Skeletal muscle satellite cell (primary cell): ENCODE measurements around the gene TCP10L.
A peak's percentile ranks its signal among the peaks of the same experiment; 100 is the strongest.

Experiments
- H3K27me3 ChIP-seq: 2 replicates; pipeline ENCODE4 v1.7.0; 2013; ENCODE audit warnings: low read length; ENCODE audit not compliant: control insufficient read depth, insufficient read depth
- H3K36me3 ChIP-seq: 2 replicates; pipeline ENCODE4 v1.7.0; 2013; ENCODE audit warnings: mild to moderate bottlenecking, control low read depth, low read length; ENCODE audit not compliant: insufficient read depth
- H3K4me1 ChIP-seq: 2 replicates; pipeline ENCODE4 v1.7.0; 2013; ENCODE audit warnings: low read length; ENCODE audit not compliant: control insufficient read depth, insufficient read depth
- H3K4me2 ChIP-seq: 2 replicates; pipeline ENCODE4 v1.7.0; 2013; ENCODE audit warnings: mild to moderate bottlenecking, low read length
- H3K4me3 ChIP-seq: 2 replicates; pipeline ENCODE4 v1.7.0; 2013; ENCODE audit warnings: low read length
- H3K9ac ChIP-seq: 2 replicates; pipeline ENCODE4 v1.7.0; 2013; ENCODE audit warnings: mild to moderate bottlenecking, low read depth, low read length, moderate library complexity
- H3K9me3 ChIP-seq: replicated peaks from 2 replicates; pipeline ENCODE4 v1.7.0; 2013; ENCODE audit warnings: mild to moderate bottlenecking, control low read depth, low read length

The TCP10L gene

GRCh38 chr21:32604464-32604863 lies 19.1 kb upstream of the TCP10L start:
- Histone ChIP-seq H3K36me3 (peaks cover 50% of the 10 kb centered on the region), H3K9me3 (no peaks in the 10 kb centered on the region), H3K27me3 (no peaks in the 10 kb centered on the region), H3K4me2 (no peak overlapping the region), H3K4me1 (no peaks in the 10 kb centered on the region), H3K9ac (no peak overlapping the region), H3K4me3 (no peak overlapping the region)

- Histone ChIP-seq H3K4me3 (no peak overlapping the region), H3K4me1 (no peaks in the 10 kb centered on the region), H3K4me2 (no peak overlapping the region), H3K27me3 (no peaks in the 10 kb centered on the region), H3K9ac (no peak overlapping the region), H3K36me3 (peaks cover 54% of the 10 kb centered on the region), H3K9me3 (no peaks in the 10 kb centered on the region)
These were observed 17.8 kb upstream of the TCP10L start for GRCh38 chr21:32603131-32603530.

GRCh38 chr21:32602099-32602498 lies 16.8 kb upstream of the TCP10L start:
- no peaks in the 10 kb centered on the region for H3K9me3 ChIP-seq
- peaks cover 52% of the 10 kb centered on the region for H3K36me3 ChIP-seq
- no peak overlapping the region for H3K9ac ChIP-seq
- H3K27me3 ChIP-seq, result no peaks in the 10 kb centered on the region
- peaks cover 4% of the 10 kb centered on the region for H3K4me1 ChIP-seq
- no peak overlapping the region for H3K4me2 ChIP-seq
- H3K4me3 ChIP-seq, result no peak overlapping the region

GRCh38 chr21:32599526-32599925 lies 14.2 kb upstream of the TCP10L start:
- no peak overlapping the region for H3K9ac ChIP-seq
- H3K36me3 ChIP-seq, result peaks cover 30% of the 10 kb centered on the region
- no peak overlapping the region for H3K4me3 ChIP-seq
- no peak overlapping the region for H3K4me2 ChIP-seq
- H3K4me1 ChIP-seq, result peaks cover 9% of the 10 kb centered on the region
- H3K9me3 ChIP-seq, result no peaks in the 10 kb centered on the region
- H3K27me3 ChIP-seq, result no peaks in the 10 kb centered on the region

- no peaks in the 10 kb centered on the region for H3K9me3 ChIP-seq
- H3K4me2 ChIP-seq, result no peak overlapping the region
- H3K36me3 ChIP-seq, result peaks cover 29% of the 10 kb centered on the region
- no peak overlapping the region for H3K9ac ChIP-seq
- H3K4me1 ChIP-seq, result peaks cover 9% of the 10 kb centered on the region
- no peak overlapping the region for H3K4me3 ChIP-seq
- no peaks in the 10 kb centered on the region for H3K27me3 ChIP-seq
These were observed 13.8 kb upstream of the TCP10L start for GRCh38 chr21:32599091-32599490.

- H3K4me3 ChIP-seq, result no peak overlapping the region
- H3K9ac ChIP-seq, result no peak overlapping the region
- H3K36me3 ChIP-seq, result peaks cover 12% of the 10 kb centered on the region
These were observed 11.9 kb upstream of the TCP10L start for GRCh38 chr21:32597205-32597604.

GRCh38 chr21:32595431-32595830 lies 10.1 kb upstream of the TCP10L start:
- Histone ChIP-seq H3K36me3 (peaks cover 11% of the 10 kb centered on the region), H3K27me3 (no peaks in the 10 kb centered on the region), H3K4me2 (no peak overlapping the region), H3K4me3 (no peak overlapping the region), H3K4me1 (peaks cover 9% of the 10 kb centered on the region), H3K9me3 (no peaks in the 10 kb centered on the region), H3K9ac (no peak overlapping the region)

More at GRCh38 chr21:32597205-32597604, 11.9 kb upstream of the TCP10L start:
- no peaks in the 10 kb centered on the region for H3K9me3 ChIP-seq
- no peaks in the 10 kb centered on the region for H3K27me3 ChIP-seq
- peak overlapping the region; percentile 20 for H3K4me2 ChIP-seq
- H3K4me1 ChIP-seq, result peaks cover 9% of the 10 kb centered on the region

- Histone ChIP-seq H3K9ac (no peak overlapping the region), H3K27me3 (peaks cover 7% of the 10 kb centered on the region), H3K36me3 (no peaks in the 10 kb centered on the region), H3K4me1 (peaks cover 9% of the 10 kb centered on the region), H3K9me3 (no peaks in the 10 kb centered on the region), H3K4me2 (no peak overlapping the region), H3K4me3 (no peak overlapping the region)
These were observed 8.4 kb upstream of the TCP10L start for GRCh38 chr21:32593690-32594089.

GRCh38 chr21:32592929-32593502 lies 7.7 kb upstream of the TCP10L start:
- H3K27me3 ChIP-seq, result peaks cover 10% of the 10 kb centered on the region
- H3K4me3 ChIP-seq, result no peak overlapping the region
- H3K4me1 ChIP-seq, result peaks cover 9% of the 10 kb centered on the region
- no peaks in the 10 kb centered on the region for H3K36me3 ChIP-seq
- no peak overlapping the region for H3K9ac ChIP-seq
- H3K4me2 ChIP-seq, result no peak overlapping the region
- H3K9me3 ChIP-seq, result no peaks in the 10 kb centered on the region

- Histone ChIP-seq H3K4me3 (no peak overlapping the region), H3K4me2 (no peak overlapping the region), H3K4me1 (no peaks in the 10 kb centered on the region), H3K36me3 (no peaks in the 10 kb centered on the region), H3K27me3 (peaks cover 23% of the 10 kb centered on the region), H3K9ac (no peak overlapping the region), H3K9me3 (no peaks in the 10 kb centered on the region)
These were observed 4.8 kb upstream of the TCP10L start for GRCh38 chr21:32590130-32590529.

- Histone ChIP-seq H3K36me3 (no peaks in the 10 kb centered on the region), H3K27me3 (peaks cover 40% of the 10 kb centered on the region), H3K4me1 (no peaks in the 10 kb centered on the region), H3K9ac (no peak overlapping the region), H3K4me3 (no peak overlapping the region), H3K9me3 (no peaks in the 10 kb centered on the region), H3K4me2 (no peak overlapping the region)
These were observed 2.3 kb upstream of the TCP10L start for GRCh38 chr21:32587651-32588050.

- Histone ChIP-seq H3K4me1 (no peaks in the 10 kb centered on the region), H3K9ac (no peak overlapping the region), H3K4me2 (no peak overlapping the region), H3K9me3 (no peaks in the 10 kb centered on the region), H3K27me3 (peaks cover 40% of the 10 kb centered on the region), H3K4me3 (no peak overlapping the region), H3K36me3 (no peaks in the 10 kb centered on the region)
These were observed 1.8 kb upstream of the TCP10L start for GRCh38 chr21:32587120-32587519.
